SIG-M5 treated with dmso at 0.1 percent for 504 hours (cell line): Measurements from ENCODE around the gene GABARAPL2.
"Not testable (repeated sequence)": the region's sequence is repeated elsewhere in the genome, so short reads cannot be mapped to it uniquely, and the experiment has no call there.

Experiments used
- DNase-seq: peaks from one replicate; lab custom pipeline; 2025; ENCODE audit not compliant: unreplicated experiment; lab: John Stamatoyannopoulos, UW

The GABARAPL2 gene, protein sequence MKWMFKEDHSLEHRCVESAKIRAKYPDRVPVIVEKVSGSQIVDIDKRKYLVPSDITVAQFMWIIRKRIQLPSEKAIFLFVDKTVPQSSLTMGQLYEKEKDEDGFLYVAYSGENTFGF

DNA sequence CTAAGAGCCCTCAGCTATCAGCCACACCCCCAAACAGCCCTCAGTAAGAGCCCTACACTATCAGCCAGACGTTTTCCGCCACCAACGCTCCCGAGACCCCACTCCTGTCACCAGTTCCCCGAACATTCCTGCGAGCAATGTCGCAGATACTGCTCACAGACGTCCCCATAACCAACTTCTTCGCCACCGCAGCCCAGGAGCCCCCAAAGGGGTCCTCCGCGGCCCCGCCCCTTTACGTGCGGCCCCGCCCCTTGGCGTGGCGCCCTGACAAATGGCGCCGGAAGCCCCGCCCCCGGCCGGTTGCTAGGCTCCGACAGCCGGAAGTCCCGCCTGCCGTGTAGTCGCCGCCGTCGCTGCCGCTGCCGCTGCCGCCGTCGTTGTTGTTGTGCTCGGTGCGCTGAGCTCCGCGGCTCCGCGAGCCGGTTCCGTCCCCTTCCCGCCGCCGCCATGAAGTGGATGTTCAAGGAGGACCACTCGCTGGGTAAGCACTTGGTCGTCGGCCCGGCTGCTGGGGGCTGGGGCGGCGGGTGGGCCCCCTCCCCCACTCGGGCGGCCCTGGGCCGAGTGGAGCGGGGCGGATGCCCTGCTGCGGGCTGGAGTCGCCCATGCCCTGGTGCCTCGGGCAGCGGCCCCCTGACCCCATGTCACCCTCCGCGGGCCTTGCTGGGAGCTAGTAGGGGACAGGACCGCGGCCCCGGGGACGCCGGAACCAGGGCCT is at the start of gene GABARAPL2:
Gene GABARAPL2 (plus strand): TSS at position 340 of the 718 bp plus-strand sequence. CDS start 108 bp downstream, at position 448.
- DNase-seq = peak; percentile 65

DNA sequence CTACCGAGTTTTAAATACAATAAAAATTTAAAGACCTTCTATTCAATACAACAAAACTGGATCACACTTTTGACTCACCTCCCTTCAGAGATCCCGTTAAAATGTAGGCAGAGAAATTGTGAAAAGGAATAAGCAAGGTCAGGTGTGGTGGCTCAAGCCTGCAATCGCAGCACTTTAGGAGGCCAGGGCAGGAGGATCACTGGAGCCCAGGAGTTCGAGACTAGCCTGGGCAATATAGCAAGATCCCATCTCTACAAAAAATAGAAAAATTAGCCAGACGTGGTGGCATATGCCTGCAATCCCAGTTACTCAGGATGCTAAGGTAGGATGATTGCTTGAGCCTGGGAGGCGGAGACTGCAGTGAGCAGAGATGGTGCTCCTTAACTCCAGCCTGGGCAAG is 47.0 kb upstream of the GABARAPL2 start:
- DNase-seq = no peak

DNA sequence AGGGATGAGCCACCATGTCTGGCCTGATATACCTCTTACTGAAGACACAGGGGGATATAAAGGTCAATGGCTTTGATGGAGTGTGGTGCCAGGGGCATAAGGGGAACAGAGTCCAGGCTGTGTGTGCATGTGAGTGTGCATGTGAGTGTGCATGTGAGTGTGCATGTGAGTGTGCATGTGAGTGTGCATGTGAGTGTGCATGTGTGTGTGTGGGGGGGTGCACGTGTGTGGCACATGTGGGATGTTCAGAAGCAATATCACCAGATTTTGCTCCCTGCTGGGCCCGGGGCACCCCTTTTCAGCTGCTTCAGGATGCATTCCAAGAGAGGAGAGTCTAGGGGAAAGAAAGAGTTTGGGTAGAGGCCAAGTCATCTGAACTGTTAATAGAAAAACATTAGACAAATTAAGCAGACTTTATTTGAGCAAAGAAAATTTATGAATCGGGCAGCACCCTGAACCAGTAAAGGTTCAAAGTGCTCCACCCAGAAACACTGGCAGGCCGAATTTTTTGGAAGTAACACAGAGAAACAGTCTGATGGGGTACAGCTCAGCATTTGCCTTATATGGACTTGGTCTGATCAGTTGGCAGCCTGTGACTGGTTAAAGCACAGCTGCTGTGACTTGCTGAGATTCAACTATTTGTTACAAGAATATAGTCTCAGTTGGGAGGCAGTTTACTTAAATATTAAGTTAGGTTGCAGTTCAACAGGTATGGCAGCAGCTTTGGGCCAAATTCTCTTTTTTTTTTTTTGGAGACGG is 40.0 kb upstream of the GABARAPL2 start:
- no peak for DNase-seq

DNA sequence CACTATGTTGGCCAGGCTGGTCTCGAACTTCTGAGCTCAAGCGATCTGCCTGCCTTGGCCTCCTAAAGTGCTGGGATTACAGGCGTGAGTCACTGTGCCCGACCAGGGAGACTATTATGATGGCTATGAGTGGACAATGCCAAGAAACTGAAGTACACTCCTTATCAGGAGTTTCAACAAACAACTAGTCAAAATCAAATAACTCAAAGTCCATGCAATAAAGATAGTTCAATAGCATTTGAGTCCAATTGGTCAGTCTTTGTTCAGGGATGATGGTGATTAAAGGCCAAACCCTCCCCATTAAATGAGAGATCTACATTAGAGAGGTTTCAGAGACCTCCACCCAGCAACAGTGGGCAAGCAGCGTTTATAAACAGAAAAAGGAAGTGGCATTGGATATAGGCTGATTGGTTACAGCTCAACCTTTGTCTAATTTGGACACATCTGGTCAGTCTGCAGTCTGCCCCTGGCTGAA is 38.3 kb upstream of the GABARAPL2 start:
- DNase-seq = no peak

DNA sequence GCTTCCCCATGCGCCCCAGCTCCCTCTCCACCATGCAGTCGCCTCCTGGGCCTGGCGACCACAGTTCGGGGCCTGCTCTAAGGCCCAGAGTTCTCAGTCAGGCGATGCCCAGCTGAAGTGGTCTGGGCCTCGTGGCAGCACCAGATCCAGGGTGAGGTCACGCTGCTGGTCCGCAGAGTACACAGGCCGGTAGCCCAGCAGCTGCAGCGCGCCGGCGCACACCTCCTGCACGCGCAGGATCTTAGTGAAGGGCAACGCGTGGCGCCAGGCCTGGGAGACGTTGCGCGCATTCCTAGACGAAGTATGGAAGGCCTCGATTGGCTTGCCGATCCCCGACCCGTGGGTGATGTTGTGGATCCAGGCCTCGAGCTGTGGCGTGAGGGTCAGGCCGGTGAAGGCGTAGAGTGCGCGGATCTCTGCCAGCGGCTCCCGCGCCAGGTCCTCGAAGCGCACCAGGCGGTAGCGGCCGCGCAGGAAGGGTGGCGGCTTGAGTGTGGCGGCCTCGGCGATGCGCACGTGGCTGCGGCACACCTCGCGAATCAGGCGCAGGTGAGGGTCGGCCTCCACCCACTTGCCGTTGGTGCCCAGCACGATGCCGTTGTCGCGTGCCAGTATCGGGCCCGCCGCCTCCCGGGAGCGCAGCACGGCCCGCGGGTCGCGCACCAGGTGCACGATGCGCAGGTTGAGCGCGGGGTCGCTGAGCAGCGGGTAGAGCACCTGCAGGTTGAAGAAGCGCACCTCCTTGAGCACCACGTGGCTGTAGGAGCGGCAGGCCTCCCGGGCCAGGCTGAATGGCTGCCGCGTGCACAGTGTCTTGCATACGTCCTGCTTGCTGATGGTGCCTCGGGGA is 36.9 kb upstream of the GABARAPL2 start:
- no peak for DNase-seq

DNA sequence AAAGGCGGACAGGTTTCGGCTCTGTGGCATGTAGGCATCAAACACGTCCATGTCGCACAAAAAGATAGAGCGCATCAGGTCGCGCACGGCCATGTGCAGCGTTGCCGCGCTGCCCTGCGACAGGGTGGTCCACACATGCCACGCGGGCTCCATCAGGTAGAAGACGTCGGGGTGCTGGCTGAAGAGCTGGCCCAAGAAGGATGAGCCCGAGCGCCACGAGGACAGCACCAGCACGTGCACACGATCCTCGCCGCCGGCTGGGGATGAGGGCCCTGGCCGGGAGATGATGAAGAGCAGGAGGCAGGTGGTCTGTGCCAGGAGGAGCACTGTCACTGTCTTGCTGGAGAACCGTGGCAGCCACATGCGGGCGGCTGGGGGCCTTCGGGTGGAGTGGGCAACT is 36.2 kb upstream of the GABARAPL2 start:
- no peak for DNase-seq

DNA sequence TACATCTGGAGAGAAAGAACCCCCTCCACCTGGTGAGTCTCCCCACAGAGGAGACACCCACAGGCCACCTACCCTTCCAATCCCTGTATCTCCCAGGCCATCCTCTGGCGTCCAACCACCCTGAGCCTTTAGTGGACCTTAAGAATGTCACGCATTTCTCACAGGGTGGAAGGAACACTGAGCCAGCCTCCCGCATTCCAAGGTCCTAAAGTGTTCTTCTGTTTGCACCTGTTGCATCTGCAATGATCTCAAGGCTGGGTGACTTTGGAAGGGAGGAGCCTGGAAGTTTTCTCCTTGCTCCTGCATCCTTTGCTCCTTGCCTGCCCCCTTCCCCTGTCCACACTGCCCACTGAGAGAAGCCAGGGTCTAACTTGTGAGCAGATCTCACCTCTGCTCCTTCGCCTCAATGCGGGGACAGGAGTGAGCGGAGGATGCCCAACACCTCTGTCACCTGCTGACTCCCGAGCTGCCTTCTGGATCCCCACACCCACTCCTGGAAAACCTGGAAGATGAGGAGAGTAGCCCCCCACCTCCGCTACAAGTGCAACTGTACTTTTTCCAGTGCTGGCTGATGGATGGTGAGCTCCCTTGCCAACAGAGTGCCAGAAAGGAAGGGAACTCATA is 33.9 kb upstream of the GABARAPL2 start:
- DNase-seq = no peak

DNA sequence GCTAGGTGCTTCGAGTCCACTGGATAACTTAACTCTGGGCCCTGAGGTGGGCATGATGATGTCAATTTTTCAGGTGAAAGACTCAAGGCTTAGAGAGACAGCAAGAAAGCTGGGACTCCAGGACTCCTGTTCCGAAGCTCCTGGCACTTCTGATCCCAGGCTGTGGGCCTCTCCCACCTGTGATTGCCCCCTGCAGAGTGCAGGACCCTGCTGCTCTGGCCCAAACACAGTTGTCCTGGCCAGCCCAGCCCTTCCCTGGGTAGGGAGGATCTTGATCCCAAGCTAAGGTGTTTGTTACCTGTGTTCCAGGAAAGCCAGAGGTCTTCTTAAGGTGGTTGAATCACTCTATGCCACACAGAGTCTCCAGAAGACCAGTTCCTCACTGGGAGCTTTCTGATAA is 33.4 kb upstream of the GABARAPL2 start:
- DNase-seq = no peak

DNA sequence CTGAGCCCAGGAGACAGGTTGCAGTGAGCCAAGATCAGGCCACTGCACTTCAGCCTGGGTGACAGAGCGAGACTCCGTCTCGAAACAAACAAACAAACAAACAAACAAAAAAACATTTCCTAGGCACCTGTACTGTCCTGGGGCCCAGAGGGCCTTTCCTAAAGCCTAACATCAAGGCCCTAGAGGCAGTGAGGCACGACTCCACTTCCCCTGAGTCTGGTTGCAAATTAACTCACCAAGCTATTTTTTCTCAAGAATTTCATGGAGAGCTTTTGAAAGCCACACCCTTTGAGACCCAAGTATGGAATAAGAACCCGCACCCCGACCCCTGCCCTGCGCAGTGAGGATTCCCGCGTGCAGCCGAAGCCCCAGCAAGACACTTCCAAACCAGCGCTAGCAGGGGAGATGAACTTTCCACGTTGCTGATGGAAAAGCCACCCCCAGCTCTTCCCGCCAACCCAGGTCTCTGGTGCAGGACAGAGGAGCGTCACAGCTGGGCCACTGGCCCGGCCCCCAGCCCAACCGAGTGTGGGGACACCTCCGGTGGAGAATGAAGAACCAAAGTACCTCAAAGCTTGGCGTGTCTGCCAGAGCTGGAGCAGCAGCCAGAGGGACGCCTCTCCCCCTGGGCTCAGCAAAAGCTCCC is 31.5 kb upstream of the GABARAPL2 start:
- no peak for DNase-seq

DNA sequence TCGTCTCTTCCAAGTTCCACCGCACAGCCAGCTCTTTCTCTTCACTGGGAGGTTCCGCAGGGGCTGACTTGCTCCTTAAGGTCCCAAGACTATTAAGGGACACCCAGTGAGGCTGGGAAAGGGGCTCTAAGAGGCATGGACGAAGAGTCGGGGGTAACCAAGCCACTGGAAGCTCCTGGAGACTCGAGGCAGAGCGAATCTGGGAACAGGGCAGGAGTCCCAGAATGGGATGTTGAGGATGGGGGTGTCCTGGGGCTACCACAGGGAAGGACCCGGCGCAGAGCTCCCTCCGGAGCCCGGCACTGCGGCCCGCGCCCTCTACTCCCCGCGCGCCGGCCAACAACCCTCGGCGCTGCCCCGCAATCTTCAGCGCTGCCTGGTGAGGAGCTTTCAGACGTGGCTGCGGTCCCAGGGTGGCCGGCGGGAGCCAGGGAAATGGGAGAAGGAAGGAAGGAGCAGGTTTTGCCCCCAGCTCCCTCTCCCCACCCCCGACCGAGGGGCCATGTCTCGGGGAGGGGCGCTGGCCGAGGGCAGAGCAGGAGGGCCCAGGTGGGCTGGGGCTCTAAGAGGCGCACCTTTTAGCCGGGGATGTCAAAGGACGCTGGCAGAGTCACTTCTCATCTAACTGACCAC is 30.9 kb upstream of the GABARAPL2 start:
- no peak for DNase-seq

DNA sequence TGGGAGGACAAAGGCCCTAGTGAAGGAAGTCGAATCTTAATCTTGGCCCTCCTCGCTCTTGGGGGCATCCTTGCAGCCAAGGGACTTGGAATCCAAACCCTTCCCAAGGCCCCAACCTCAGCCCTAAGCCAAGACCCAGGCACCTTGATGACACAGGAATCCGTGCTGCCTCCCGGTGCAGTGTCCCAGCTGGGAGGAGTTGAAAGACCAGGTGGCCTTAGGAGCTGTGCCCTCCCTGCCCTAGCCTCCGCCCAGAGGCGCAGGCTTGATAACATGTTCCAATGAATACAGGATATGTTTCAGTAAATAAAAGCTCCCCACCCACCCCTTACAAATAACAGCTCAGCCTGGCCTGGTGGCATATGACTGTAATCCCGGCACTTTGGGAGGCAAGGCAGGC is 30.3 kb upstream of the GABARAPL2 start, which contains the start of gene CHST5:
Gene CHST5 (minus strand): TSS at position 208 of the 400 bp plus-strand sequence. CDS start 5,724 bp downstream, outside the sequence.
- DNase-seq = no peak

DNA sequence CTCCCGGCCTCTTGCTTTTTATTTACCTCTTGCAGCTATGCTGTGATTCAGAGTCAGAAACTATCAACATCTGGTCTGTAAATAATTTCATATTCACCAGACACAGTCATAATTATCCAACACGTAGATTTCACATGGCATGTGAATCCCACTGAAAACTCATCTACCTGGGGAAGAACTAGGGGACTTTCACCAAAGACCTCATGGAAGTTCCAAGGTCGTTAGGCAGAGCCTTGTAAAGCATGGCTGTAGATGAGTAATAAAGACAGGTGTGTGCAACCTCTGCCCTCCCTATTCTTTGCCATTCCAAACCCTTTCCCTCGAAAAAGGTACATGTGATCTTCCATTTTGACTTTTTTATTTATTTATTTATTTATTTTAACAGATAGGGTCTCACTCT is 28.4 kb upstream of the GABARAPL2 start:
- no peak for DNase-seq

DNA sequence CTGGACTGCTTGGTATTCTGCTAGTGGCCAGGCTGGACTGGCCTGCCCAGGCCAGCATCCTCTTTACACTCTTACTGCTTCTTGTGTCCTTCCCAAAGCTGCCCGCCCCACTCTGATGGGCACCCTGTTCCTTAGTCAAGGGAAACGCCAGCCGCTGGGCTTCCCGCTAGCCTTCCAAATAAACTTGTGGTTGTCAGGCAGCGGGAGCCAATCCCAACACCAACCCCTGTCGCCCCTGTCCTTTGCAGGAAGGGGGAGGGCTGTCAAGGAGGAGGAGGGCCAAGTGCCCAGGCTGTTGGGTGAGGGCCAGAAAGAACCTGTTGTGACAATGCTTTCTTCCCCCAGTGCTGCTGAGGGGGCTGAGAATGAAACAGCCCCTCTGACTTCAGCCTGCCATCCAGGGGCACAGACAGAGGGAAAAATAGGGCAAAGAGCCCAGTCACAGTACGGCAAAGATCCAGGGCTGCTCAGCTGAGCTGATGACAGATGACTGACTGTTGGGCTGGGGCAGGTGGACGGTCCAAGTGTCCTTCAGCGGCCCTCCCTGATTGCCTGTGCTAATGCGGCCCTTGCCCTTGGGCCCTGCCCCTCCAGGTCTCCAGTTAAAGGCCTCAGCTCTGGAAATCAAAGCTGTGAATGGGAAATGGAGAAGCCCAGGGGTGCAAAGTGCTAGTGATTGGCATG is 27.2 kb upstream of the GABARAPL2 start:
- DNase-seq = not testable (repeated sequence)

DNA sequence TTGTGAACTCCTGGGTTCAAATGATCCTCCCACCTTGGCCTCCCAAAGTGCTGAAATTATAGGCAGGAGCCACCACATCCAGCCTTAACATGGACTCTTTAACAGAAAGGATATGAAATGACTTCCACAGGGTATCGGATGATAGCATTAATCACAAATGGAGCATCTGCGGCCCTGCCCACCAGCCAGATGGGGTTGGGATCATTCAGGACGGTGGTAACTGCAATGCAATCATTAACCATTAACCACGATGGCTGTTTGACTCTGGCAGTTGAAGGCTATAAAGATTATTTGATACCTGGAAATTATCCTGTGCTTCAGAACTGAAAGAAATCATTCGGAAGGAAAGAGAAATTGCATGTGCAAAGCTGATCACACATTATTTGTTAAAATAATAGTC is 24.9 kb upstream of the GABARAPL2 start:
- DNase-seq = no peak

DNA sequence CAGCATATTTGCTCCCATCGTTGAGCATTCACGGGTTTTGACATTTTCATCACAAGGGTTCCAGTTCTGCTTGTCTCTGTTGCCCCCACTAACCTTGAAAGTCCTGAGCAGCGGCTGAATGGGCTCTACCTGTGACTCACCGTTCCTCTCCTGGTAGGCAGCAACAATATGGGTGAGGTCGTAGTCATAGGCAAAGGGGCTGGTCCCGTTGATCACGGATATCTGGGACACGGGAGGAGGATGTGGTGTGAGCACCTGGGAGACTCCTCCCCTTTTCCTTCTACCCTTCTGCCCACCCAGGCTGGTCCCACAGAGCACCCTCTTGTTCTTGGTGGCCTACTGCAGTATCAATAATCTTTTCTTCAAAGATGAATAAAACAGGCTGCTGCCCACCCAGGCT is 23.7 kb upstream of the GABARAPL2 start:
- DNase-seq = not testable (repeated sequence)

DNA sequence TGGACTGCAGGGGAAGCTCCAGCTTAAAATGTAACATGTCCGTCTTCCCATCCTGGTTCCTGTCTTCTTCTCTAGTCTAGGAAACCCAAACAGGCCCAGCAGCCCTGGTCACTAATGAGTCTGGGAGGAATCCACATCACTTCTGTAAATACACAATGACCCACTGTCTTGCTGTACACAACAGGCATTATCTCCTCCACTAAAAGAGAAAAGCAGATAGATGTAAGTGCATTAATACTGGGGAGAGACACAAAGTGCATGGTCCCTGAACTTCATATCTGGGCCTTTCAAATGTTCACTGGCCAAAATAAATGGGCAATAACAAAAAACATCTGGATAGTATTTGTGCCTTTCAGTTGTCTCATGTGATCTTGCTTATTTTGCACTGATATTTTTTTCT is 20.3 kb upstream of the GABARAPL2 start:
- DNase-seq = not testable (repeated sequence)

DNA sequence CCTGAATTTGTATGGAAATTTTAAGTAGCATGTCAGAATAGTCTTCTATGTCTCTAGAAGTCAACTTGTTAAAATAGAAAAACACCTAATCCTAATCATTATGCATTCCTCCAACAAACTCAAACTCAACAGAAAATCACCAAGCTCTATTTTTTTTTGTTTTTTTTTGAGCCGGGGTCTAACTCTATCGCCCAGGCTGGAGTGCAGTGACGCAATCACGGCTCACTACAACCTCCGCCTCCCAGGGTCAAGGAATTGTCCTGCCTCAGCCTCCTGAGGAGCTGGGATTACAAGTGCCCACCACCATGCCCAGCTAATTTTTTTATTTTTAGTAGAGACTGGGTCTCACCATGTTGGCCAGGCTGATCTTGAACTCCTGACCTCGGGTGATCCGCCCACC is 19.9 kb upstream of the GABARAPL2 start:
- DNase-seq = no peak

DNA sequence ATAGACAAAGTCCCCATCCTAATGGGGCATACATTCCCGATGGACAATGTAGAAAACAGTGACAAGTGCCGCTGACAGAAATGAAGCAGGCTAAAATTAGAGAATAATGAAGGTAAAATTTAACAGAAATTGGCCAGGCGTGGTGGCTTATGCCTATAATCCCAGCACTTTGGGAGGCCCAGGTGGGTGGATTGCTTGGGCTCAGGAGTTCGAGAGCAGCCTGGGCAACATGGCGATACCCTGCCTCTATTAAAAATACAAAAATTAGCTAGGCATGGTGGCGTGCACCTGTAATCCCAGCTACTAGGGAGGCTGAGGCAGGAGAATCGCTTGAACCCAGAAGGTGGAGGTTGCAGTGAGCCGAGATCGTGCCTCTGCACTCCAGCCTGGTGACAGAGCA is 17.7 kb upstream of the GABARAPL2 start:
- DNase-seq = not testable (repeated sequence)

DNA sequence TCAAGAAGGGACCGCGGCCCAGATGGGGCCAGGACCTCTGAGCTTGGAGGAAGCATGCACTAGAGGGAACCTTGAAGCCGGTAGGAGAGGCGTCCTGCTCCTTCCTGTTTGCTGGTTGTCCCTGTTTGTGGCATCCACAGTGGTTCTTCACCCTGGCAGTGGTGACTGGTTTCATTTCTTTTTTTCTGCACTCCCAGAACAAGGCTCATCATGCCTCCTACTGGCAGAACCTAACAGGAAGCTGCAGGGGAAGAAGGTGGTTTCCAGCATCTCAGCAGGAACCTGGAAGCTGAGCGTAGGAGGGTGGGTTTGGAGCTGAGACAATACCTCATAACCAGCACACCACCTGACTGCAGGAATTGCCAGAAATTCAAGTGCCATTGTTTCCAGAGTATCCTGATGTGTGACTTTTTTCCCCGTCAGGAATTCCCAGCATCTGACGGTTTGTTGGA is 15.9 kb upstream of the GABARAPL2 start:
- DNase-seq = peak; percentile 88
